Natural killer cell (primary cell): ENCODE results near the gene PM20D2. TPM values are rescaled to one million over a fixed set of nuclear protein-coding genes. Genes with fewer than 3 reads are reported as not detected.

Experiments
- ATAC-seq, 3 donors: fragments of 150-1000 bp in 2 of 3; fragments of 200-7000 bp in 1 of 3; cut with Tn5 transposase; 1 replicate in 1 of 3; 2 replicates in 2 of 3; pipeline ENCODE4 v1.10.0; 2021; ENCODE audit warnings: mild to moderate bottlenecking in 2 of 3, moderate library complexity in 2 of 3
- DNase-seq, 2 donors: peaks; one replicate each; pipeline versions ENCODE4 v3.0.0 to v3.0.0-alpha.2; 2013 to 2021; ENCODE audit warnings: mixed read lengths in 1 of 2
- H3K27ac ChIP-seq: one replicate; pipeline ENCODE4 v1.5.1; 2013; ENCODE audit warnings: mild to moderate bottlenecking, low read length
- H3K27me3 ChIP-seq: one replicate; pipeline ENCODE4 v1.6.1; 2013; ENCODE audit warnings: low read length; ENCODE audit not compliant: control insufficient read depth, insufficient read depth
- H3K36me3 ChIP-seq: one replicate; pipeline ENCODE4 v1.6.1; 2013; ENCODE audit warnings: low read length; ENCODE audit not compliant: control insufficient read depth, insufficient read depth
- H3K4me1 ChIP-seq: one replicate; pipeline ENCODE4 v1.6.1; 2013; ENCODE audit warnings: low read length; ENCODE audit not compliant: control insufficient read depth, insufficient read depth
- H3K4me3 ChIP-seq: one replicate; pipeline ENCODE4 v1.5.1; 2013; ENCODE audit warnings: low read length
- H3K9me3 ChIP-seq: one replicate; pipeline ENCODE4 v1.6.1; 2013; ENCODE audit warnings: low read length; ENCODE audit not compliant: control insufficient read depth, insufficient read depth
- H3K27ac Mint-ChIP-seq, 2 donors: one replicate each; pipeline ENCODE4 v1.8.0; 2022; ENCODE audit warnings: mild to moderate bottlenecking in 2 of 2, mixed read lengths in 2 of 2, moderate library complexity in 1 of 2
- H3K27me3 Mint-ChIP-seq, 2 donors: one replicate each; pipeline ENCODE4 v1.8.0; 2022; ENCODE audit warnings: low read depth in 2 of 2, mixed read lengths in 2 of 2
- H3K36me3 Mint-ChIP-seq: one replicate; pipeline ENCODE4 v1.8.0; 2022; ENCODE audit warnings: mixed read lengths
- H3K4me1 Mint-ChIP-seq, 2 donors: one replicate each; pipeline ENCODE4 v1.8.0; 2022; ENCODE audit warnings: mixed read lengths in 2 of 2
- H3K4me3 Mint-ChIP-seq: one replicate; pipeline ENCODE4 v1.8.0; 2022; ENCODE audit warnings: mild to moderate bottlenecking, moderate library complexity, mixed read lengths
- H3K9me3 Mint-ChIP-seq, 2 donors: one replicate each; pipeline ENCODE4 v1.8.0; 2022; ENCODE audit warnings: mixed read lengths in 2 of 2
- CTCF ChIP-seq: fragments of 200-600 bp; IDR thresholded peaks from one replicate; pipeline ENCODE4 v1.8.0; 2022; ENCODE audit warnings: antibody characterized with exemption
- WGBS: methylation state at CpG from one replicate; pipeline ENCODE4 v1.1.7; 2013; ENCODE audit warnings: missing lambda C conversion rate; ENCODE audit not compliant: insufficient coverage; 5-methylcytosine and 5-hydroxymethylcytosine counted together
- intact Hi-C: fragments of 100-400 bp; cut with micrococcal nuclease; formaldehyde crosslinking; loops from one replicate; pipeline ENCODE4 v1.14.2; 2022
- total RNA-seq, 4 donors: library from RNA; stranded (reverse); fragments of 120-200 nt in 1 of 4; gene quantifications; one replicate each; pipeline versions ENCODE4 v1.2.3 to v1.2.4, GENCODE V29; 2013 to 2022

Gene PM20D2
- total RNA-seq, 3 donors from 2014 or later (not counting 1 experiment from before 2014, with no cell fraction given), result 4.0 to 6.1 (median 4.9) TPM

GRCh38 chr6:89205819-89206218, 60.0 kb downstream of the PM20D2 start:
- Histone ChIP-seq H3K27ac (no peak overlapping the region), H3K9me3 (no peaks in the 10 kb centered on the region), H3K4me3 (no peak overlapping the region), H3K27me3 (no peaks in the 10 kb centered on the region), H3K4me1 (no peaks in the 10 kb centered on the region), H3K36me3 (no peaks in the 10 kb centered on the region)
- Mint-ChIP-seq H3K27ac (no peak overlapping the region), H3K27me3 (no peaks in the 10 kb centered on the region), H3K4me1 (no peaks in the 10 kb centered on the region), H3K36me3 (no peaks in the 10 kb centered on the region), H3K4me3 (no peak overlapping the region), H3K9me3 (no peaks in the 10 kb centered on the region)
- WGBS, result 82% methylated on average over 4 of the region's 4 CpGs
- intact Hi-C loops, result no loop called here
- TF ChIP-seq CTCF, result no peak
- ATAC-seq (no peak), DNase-seq (no peak)

- intact Hi-C loops, result no loop called here
- no peak overlapping the region for H3K27ac ChIP-seq
- ATAC-seq (no peak), DNase-seq (no peak)
- Mint-ChIP-seq H3K4me1 (no peaks in the 10 kb centered on the region), H3K27me3 (no peaks in the 10 kb centered on the region), H3K36me3 (no peaks in the 10 kb centered on the region), H3K9me3 (no peaks in the 10 kb centered on the region), H3K4me3 (no peak overlapping the region), H3K27ac (no peak overlapping the region)
- H3K27me3 ChIP-seq, result no peaks in the 10 kb centered on the region
- no peaks in the 10 kb centered on the region for H3K4me1 ChIP-seq
- WGBS, result 88% methylated on average over 4 of the region's 4 CpGs
- H3K4me3 ChIP-seq, result no peak overlapping the region
- no peaks in the 10 kb centered on the region for H3K36me3 ChIP-seq
- no peak for TF ChIP-seq CTCF
- H3K9me3 ChIP-seq, result no peaks in the 10 kb centered on the region
These were observed 62.7 kb downstream of the PM20D2 start for GRCh38 chr6:89208551-89208950.

GRCh38 chr6:89209457-89209856, 63.6 kb downstream of the PM20D2 start:
- 93% methylated on average over 6 of the region's 6 CpGs for WGBS
- intact Hi-C loops, result no loop called here
- ATAC-seq, result no peak

More at GRCh38 chr6:89209457-89209856, 63.6 kb downstream of the PM20D2 start:
- Histone ChIP-seq H3K27ac (no peak overlapping the region), H3K9me3 (no peaks in the 10 kb centered on the region), H3K4me1 (no peaks in the 10 kb centered on the region), H3K36me3 (no peaks in the 10 kb centered on the region), H3K4me3 (no peak overlapping the region), H3K27me3 (no peaks in the 10 kb centered on the region)
- no peak overlapping the region for H3K27ac Mint-ChIP-seq
- H3K27me3 Mint-ChIP-seq, result no peaks in the 10 kb centered on the region
- DNase-seq, result no peak
- H3K4me1 Mint-ChIP-seq, result no peaks in the 10 kb centered on the region
- no peaks in the 10 kb centered on the region for H3K9me3 Mint-ChIP-seq
- H3K4me3 Mint-ChIP-seq, result no peak overlapping the region
- H3K36me3 Mint-ChIP-seq, result no peaks in the 10 kb centered on the region
- no peak for TF ChIP-seq CTCF
